CD4-positive, alpha-beta memory T cell (primary cell): ENCODE measurements around the gene CCDC102A. TPM values are rescaled to one million over a fixed set of nuclear protein-coding genes. Genes with fewer than 3 reads are reported as not detected.
"Not testable (repeated sequence)": the region's sequence is repeated elsewhere in the genome, so short reads cannot be mapped to it uniquely, and the experiment has no call there.

Experiments
- CTCF ChIA-PET: fragments of 350-600 bp; sonication (Branson Sonifier 250); formaldehyde crosslinking; loops from one replicate; lab custom pipeline; 2021; ENCODE audit warnings: inconsistent platforms; ENCODE audit not compliant: partially characterized antibody; lab: Charles Lee
- POLR2A ChIA-PET: fragments of 350-600 bp; sonication (Branson Sonifier 250); formaldehyde crosslinking; loops from one replicate; lab custom pipeline; 2021; ENCODE audit not compliant: partially characterized antibody; lab: Charles Lee
- DNase-seq, 5 donors: peaks; one replicate each; pipeline versions ENCODE4 v3.0.0 to v3.0.0-alpha.2; 2020 to 2022; ENCODE audit warnings: mixed read lengths in 1 of 5
- H3K27ac ChIP-seq: one replicate; pipeline ENCODE4 v1.7.0; 2013; ENCODE audit warnings: low read depth, low read length
- H3K27me3 ChIP-seq: 2 replicates; pipeline ENCODE4 v1.7.0; 2013; ENCODE audit warnings: mild to moderate bottlenecking, low read length, moderate library complexity; ENCODE audit not compliant: insufficient read depth
- H3K36me3 ChIP-seq: 2 replicates; pipeline ENCODE4 v1.7.0; 2013; ENCODE audit warnings: mild to moderate bottlenecking, low read length, moderate library complexity; ENCODE audit not compliant: insufficient read depth
- H3K4me1 ChIP-seq: 2 replicates; pipeline ENCODE4 v1.7.0; 2013; ENCODE audit warnings: mild to moderate bottlenecking, low read length, moderate library complexity; ENCODE audit not compliant: insufficient read depth
- H3K4me3 ChIP-seq, 2 donors: one replicate each; pipeline ENCODE4 v1.7.0; 2013; ENCODE audit warnings: low read length in 2 of 2, mild to moderate bottlenecking in 1 of 2
- H3K9me3 ChIP-seq, 2 donors: one replicate each; pipeline ENCODE4 v1.7.0; 2013; ENCODE audit warnings: low read length in 2 of 2, control low read depth in 1 of 2; ENCODE audit not compliant: control insufficient read depth in 1 of 2
- H3K27ac Mint-ChIP-seq, 7 donors: one replicate each; pipeline ENCODE4 v1.8.0; 2020 to 2021; ENCODE audit warnings: mixed read lengths in 7 of 7, mild to moderate bottlenecking in 6 of 7, inconsistent platforms in 3 of 7, moderate library complexity in 3 of 7
- H3K27me3 Mint-ChIP-seq, 2 donors: one replicate each; pipeline ENCODE4 v1.8.0; 2020 to 2021; ENCODE audit warnings: mixed read lengths in 2 of 2
- H3K36me3 Mint-ChIP-seq, 2 donors: one replicate each; pipeline ENCODE4 v1.8.0; 2020 to 2021; ENCODE audit warnings: mixed read lengths in 2 of 2, inconsistent platforms in 1 of 2, mild to moderate bottlenecking in 1 of 2
- H3K4me1 Mint-ChIP-seq, 4 donors: one replicate each; pipeline ENCODE4 v1.8.0; 2020 to 2021; ENCODE audit warnings: mixed read lengths in 4 of 4, mild to moderate bottlenecking in 1 of 4
- H3K4me3 Mint-ChIP-seq, 8 donors: one replicate each; pipeline ENCODE4 v1.8.0; 2020 to 2021; ENCODE audit warnings: mixed read lengths in 8 of 8, mild to moderate bottlenecking in 7 of 8, moderate library complexity in 6 of 8, inconsistent platforms in 3 of 8
- H3K9me3 Mint-ChIP-seq, 8 donors: one replicate each; pipeline ENCODE4 v1.8.0; 2020 to 2021; ENCODE audit warnings: mixed read lengths in 8 of 8, mild to moderate bottlenecking in 5 of 8, inconsistent platforms in 3 of 8, moderate library complexity in 1 of 8
- intact Hi-C: fragments of 100-400 bp; cut with micrococcal nuclease; formaldehyde crosslinking; loops from one replicate; pipeline ENCODE4 v1.15.1; 2023
- polyA plus RNA-seq, 2 donors: library from polyadenylated mRNA; unstranded; fragments of 300-500 nt; fragmentation: Illumina TruSeq; gene quantifications; one replicate each; pipeline ENCODE4 v1.2.3, GENCODE V29; 2021
- total RNA-seq, 2 experiments: library from RNA; stranded (reverse); gene quantifications; one replicate each; pipeline ENCODE4 v1.2.3, GENCODE V29; 2021

Gene CCDC102A
- total and polyA plus RNA-seq, 4 experiments from 2014 or later, result 1.2 to 9.9 (median 5.1) TPM

- H3K36me3 Mint-ChIP-seq, result peaks cover 7 to 22% of the 10 kb centered on the region in 2 donors
- Histone ChIP-seq H3K4me3 (no peak overlapping the region), H3K36me3 (no peaks in the 10 kb centered on the region), H3K9me3 (no peaks in the 10 kb centered on the region), H3K27ac (no peak overlapping the region), H3K27me3 (no peaks in the 10 kb centered on the region), H3K4me1 (no peaks in the 10 kb centered on the region)
- CTCF ChIA-PET, result interaction anchor here (0.8 to 1.4 kb wide), 3 partner anchors 10 to 19 kb away, joined by 3 read pairs; no protein-coding TSS in a partner anchor
- POLR2A ChIA-PET, result no interaction called here
- H3K27me3 Mint-ChIP-seq, result no peaks in the 10 kb centered on the region
- H3K4me3 Mint-ChIP-seq, result no peak overlapping the region
- peaks cover 0 to 6% (median 0%) of the 10 kb centered on the region in 8 donors for H3K9me3 Mint-ChIP-seq
- DNase-seq, result no peak
- H3K27ac Mint-ChIP-seq, result no peak overlapping the region
- intact Hi-C loops, result no loop called here
- H3K4me1 Mint-ChIP-seq, result peaks cover 0 to under 1% (median under 1%) of the 10 kb centered on the region in 4 donors
These were observed 34.7 kb upstream of the CCDC102A start for GRCh38 chr16:57571098-57571497.

- no peaks in the 10 kb centered on the region for H3K36me3 ChIP-seq
- Mint-ChIP-seq H3K4me3 (no peak overlapping the region), H3K27ac (peak overlapping the region in 1 of 7 donors; percentile 33), H3K4me1 (no peaks in the 10 kb centered on the region), H3K9me3 (peaks cover 0 to 6% (median 0%) of the 10 kb centered on the region in 8 donors), H3K27me3 (peaks cover 0 to under 1% of the 10 kb centered on the region in 2 donors), H3K36me3 (peaks cover 8 to 22% of the 10 kb centered on the region in 2 donors)
- no peaks in the 10 kb centered on the region for H3K27me3 ChIP-seq
- no peak for DNase-seq
- no peak overlapping the region for H3K27ac ChIP-seq
- CTCF ChIA-PET, result interaction anchor here (0.8 to 1.4 kb wide), 2 partner anchors 10 to 12 kb away, joined by 3 read pairs; no protein-coding TSS in a partner anchor
- H3K4me1 ChIP-seq, result no peaks in the 10 kb centered on the region
- intact Hi-C loops, result no loop called here
- no peak overlapping the region for H3K4me3 ChIP-seq
- POLR2A ChIA-PET, result no interaction called here
- H3K9me3 ChIP-seq, result no peaks in the 10 kb centered on the region
These were observed 34.1 kb upstream of the CCDC102A start for GRCh38 chr16:57570301-57571070.

DNA sequence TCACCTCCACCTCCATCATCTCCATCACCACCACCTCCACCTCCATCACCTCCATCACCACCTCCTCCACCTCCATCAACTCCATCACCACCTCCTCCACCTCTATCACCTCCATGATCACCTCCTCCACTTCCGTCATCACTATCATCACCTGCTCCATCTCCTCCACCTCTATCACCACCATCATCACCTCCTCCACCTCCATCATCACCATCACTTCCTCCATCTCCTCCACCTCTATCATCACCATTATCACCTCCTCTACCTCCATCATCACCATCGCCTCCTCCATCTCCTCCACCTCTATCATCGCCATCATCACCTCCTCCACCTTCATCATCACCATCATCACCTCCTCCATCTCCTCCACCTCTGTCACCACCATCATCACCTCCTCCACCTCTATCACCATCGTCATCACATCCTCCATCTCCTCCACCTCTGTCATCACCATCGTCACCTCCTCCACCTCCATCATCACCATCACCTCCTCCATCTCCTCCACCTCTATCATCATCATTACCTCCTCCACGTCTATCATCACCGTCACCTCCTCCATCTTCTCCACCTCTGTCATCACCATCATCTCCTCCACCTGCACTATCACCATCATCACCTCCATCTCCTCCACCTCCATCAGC is 33.1 kb upstream of the CCDC102A start:
- Mint-ChIP-seq H3K4me1 (no peaks in the 10 kb centered on the region), H3K9me3 (peaks cover 0 to 6% (median 0%) of the 10 kb centered on the region in 8 donors), H3K27me3 (peaks cover 0 to 1% of the 10 kb centered on the region in 2 donors), H3K4me3 (no peak overlapping the region), H3K36me3 (peaks cover 12 to 22% of the 10 kb centered on the region in 2 donors), H3K27ac (peak overlapping the region in 5 of 7 donors; percentile 53 to 79 (median 65))
- Histone ChIP-seq H3K4me1 (no peaks in the 10 kb centered on the region), H3K27ac (no peak overlapping the region), H3K36me3 (no peaks in the 10 kb centered on the region), H3K4me3 (no peak overlapping the region), H3K27me3 (no peaks in the 10 kb centered on the region), H3K9me3 (no peaks in the 10 kb centered on the region)
- DNase-seq, result no peak
- ChIA-PET POLR2A (no interaction called here), CTCF (no interaction called here)
- intact Hi-C loops, result no loop called here

DNA sequence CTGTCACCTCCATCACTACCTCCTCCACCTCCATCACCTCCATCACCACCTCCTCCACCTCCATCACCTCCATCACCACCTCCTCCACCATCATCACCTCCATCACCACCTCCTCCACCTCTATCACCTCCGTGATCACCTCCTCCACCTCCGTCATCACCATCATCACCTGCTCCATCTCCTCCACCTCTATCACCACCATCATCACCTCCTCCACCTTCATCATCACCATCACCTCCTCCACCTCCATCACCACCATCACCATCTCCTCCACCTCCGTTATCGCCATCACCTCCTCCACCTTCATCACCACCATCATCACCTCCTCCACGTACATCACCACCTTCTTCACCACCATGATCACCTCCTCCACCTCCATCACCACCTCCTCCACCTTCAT is 32.4 kb upstream of the CCDC102A start:
- not testable (repeated sequence) for H3K36me3 ChIP-seq

DNA sequence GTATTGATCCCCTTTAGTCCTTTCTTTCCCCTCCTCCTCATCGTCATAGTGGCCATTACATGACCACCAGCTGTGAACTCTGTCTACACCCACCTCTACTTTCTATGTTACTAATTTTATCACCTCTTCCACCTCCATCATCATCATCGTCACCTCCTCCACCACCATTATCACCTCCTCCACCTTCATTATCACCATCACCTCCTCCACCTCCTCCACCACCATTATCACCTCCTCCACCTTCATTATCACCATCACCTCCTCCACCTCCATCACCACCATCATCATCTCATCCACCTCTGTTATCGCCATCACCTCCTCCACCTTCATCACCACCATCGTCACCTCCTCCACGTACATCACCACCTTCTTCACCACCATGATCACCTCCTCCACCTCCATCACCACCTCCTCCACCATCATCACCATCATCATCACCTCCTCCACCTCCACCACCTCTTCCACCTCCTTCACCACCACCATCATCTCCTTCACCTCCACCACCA is 31.9 kb upstream of the CCDC102A start:
- Histone ChIP-seq H3K4me3 (no peak overlapping the region), H3K27ac (no peak overlapping the region), H3K9me3 (no peaks in the 10 kb centered on the region), H3K36me3 (no peaks in the 10 kb centered on the region), H3K4me1 (no peaks in the 10 kb centered on the region), H3K27me3 (no peaks in the 10 kb centered on the region)
- Mint-ChIP-seq H3K27me3 (peaks cover 0 to 1% of the 10 kb centered on the region in 2 donors), H3K9me3 (peaks cover 0 to 6% (median 0%) of the 10 kb centered on the region in 8 donors), H3K4me1 (no peaks in the 10 kb centered on the region), H3K4me3 (no peak overlapping the region), H3K27ac (no peak overlapping the region), H3K36me3 (peaks cover 16 to 22% of the 10 kb centered on the region in 2 donors)
- intact Hi-C loops, result no loop called here
- DNase-seq, result no peak
- CTCF ChIA-PET, result no interaction called here
- POLR2A ChIA-PET, result no interaction called here

More for the DNA sequence above, 32.4 kb upstream of the CCDC102A start:
- peak overlapping the region in 1 of 7 donors; percentile 42 for H3K27ac Mint-ChIP-seq
- H3K27me3 Mint-ChIP-seq, H3K27ac ChIP-seq, intact Hi-C loops, H3K4me1 Mint-ChIP-seq, H3K9me3 Mint-ChIP-seq, H3K9me3 ChIP-seq, POLR2A ChIA-PET, H3K4me1 ChIP-seq, H3K4me3 Mint-ChIP-seq, DNase-seq, CTCF ChIA-PET, H3K27me3 ChIP-seq, H3K4me3 ChIP-seq: not testable (repeated sequence)
- H3K36me3 Mint-ChIP-seq, result peaks cover 13 to 22% of the 10 kb centered on the region in 2 donors

DNA sequence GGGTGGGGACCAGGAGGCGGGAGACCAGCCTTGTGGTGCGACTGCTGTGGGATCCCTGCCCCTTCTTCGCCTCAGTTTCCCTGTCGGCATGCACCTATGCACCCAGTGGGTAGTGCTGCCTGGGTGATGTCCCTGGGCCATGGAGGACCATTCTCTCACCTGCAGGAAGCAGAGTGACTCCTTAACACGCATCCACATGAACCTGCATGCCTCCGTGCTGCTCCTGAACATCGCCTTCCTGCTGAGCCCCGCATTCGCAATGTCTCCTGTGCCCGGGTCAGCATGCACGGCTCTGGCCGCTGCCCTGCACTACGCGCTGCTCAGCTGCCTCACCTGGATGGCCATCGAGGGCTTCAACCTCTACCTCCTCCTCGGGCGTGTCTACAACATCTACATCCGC is 31.3 kb upstream of the CCDC102A start:
- no peaks in the 10 kb centered on the region for H3K36me3 ChIP-seq
- POLR2A ChIA-PET, result no interaction called here
- H3K27ac ChIP-seq, result no peak overlapping the region
- no peaks in the 10 kb centered on the region for H3K27me3 ChIP-seq
- no peak for DNase-seq
- CTCF ChIA-PET, result no interaction called here
- Mint-ChIP-seq H3K4me1 (no peaks in the 10 kb centered on the region), H3K36me3 (peaks cover 16 to 22% of the 10 kb centered on the region in 2 donors), H3K27me3 (peaks cover 0 to 1% of the 10 kb centered on the region in 2 donors), H3K9me3 (peaks cover 0 to 6% (median 0%) of the 10 kb centered on the region in 8 donors), H3K4me3 (peak overlapping the region in 1 of 8 donors; percentile 15), H3K27ac (no peak overlapping the region)
- H3K4me3 ChIP-seq, result no peak overlapping the region
- intact Hi-C loops, result no loop called here
- H3K4me1 ChIP-seq, result no peaks in the 10 kb centered on the region
- H3K9me3 ChIP-seq, result no peaks in the 10 kb centered on the region

GRCh38 chr16:57566436-57566835 is 30.1 kb upstream of the CCDC102A start:
- Mint-ChIP-seq H3K4me1 (no peaks in the 10 kb centered on the region), H3K4me3 (no peak overlapping the region), H3K36me3 (peaks cover 18 to 27% of the 10 kb centered on the region in 2 donors), H3K27me3 (peaks cover 0 to 1% of the 10 kb centered on the region in 2 donors), H3K27ac (no peak overlapping the region), H3K9me3 (peaks cover 0 to 6% (median 0%) of the 10 kb centered on the region in 8 donors)
- no peaks in the 10 kb centered on the region for H3K27me3 ChIP-seq
- no peak for DNase-seq
- ChIA-PET CTCF (interaction anchor here (1.0 to 4.7 kb wide), 2 partner anchors 9 to 10 kb away, joined by 3 to 25 read pairs; no protein-coding TSS in a partner anchor), POLR2A (no interaction called here)
- no peaks in the 10 kb centered on the region for H3K9me3 ChIP-seq
- H3K4me1 ChIP-seq, result no peaks in the 10 kb centered on the region
- H3K36me3 ChIP-seq, result no peaks in the 10 kb centered on the region
- no peak overlapping the region for H3K4me3 ChIP-seq
- no peak overlapping the region for H3K27ac ChIP-seq
- intact Hi-C loops, result no loop called here
